GM12875 (cell line): ENCODE data around the gene MAGI3.
"Not testable (repeated sequence)": the region's sequence is repeated elsewhere in the genome, so short reads cannot be mapped to it uniquely, and the experiment has no call there.

Source experiments
- H3K4me3 ChIP-seq: one replicate; pipeline ENCODE4 v1.5.1; 2011; ENCODE audit warnings: low read depth, low read length, control low read depth
- CTCF ChIP-seq: IDR thresholded peaks from 2 replicates; pipeline ENCODE4 v1.5.1; 2011; ENCODE audit warnings: low read depth, mild to moderate bottlenecking, control low read depth, inconsistent platforms, low read length, moderate library complexity, borderline replicate concordance; ENCODE audit not compliant: insufficient read depth

Gene MAGI3

GRCh38 chr1:113505357-113505756 is 115.0 kb downstream of the MAGI3 start:
- no peak overlapping the region for H3K4me3 ChIP-seq
- TF ChIP-seq CTCF, result no peak

DNA sequence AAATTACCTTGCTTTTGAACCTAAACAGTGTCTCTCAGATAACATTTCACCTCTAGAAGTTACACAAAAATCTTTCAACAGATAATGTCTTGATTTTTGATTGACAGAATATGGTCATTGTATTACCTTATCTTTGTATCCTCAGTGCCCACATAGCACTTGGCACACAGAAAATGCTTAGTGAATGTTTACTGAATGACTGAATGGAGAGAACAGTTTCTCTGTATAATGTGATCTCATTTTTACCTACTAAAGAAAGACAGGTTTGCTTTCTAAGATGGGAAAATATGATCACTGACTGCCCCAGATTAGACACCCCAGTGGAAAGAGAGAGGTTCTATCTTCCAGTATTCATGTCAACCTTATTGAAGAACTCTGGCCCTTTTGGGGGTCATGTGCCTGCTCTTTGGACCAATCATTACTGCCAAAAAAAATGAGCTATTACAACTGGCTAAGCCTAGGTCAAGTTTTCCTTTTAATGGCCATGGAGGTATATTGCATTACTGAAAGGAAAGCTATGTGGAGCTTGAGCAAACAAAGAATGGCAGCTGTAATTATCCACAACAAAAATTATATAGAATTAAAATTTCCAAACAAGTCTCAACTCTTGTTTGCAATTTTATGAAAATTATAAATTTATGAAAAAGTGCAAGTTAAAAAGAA is 117.4 kb downstream of the MAGI3 start:
- TF ChIP-seq CTCF, result no peak
- no peak overlapping the region for H3K4me3 ChIP-seq

DNA sequence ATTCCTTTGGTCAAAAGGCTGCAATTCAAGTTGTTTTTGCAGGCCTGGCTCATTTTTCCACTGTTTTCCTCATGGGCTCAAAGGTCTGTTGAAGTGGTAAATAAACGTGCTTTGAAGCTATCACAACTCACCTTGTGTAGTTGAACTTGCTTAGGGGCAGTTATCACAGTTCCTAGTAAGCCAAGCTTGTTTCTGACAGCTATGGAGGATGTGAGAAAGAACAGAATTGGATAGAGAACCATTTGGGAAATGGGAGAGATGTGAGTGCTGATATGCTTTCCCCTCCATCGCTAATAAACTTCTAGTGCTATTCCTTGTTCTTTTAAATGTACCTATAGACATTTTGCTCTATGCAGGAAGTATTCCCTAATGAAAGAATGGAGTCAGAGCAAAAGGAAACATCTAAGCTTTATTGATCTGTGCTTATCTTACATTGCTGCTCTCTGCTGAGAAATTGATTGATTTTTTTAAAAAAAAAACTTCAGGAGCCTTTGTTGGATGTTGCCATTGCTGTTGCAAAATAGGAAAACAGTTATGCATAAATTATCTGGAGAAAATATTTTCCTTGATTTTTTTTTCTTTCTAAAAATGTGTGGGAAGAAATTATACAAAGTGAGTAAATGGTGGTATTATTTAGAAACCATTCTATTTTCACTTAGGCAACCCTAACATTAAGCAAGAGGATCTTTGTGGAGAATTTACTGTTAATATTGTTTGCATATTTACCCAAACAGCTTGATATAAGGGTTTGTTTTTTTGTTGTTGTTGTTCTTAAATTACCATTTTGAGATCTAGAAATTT is 118.2 kb downstream of the MAGI3 start:
- no peak for TF ChIP-seq CTCF
- no peak overlapping the region for H3K4me3 ChIP-seq

DNA sequence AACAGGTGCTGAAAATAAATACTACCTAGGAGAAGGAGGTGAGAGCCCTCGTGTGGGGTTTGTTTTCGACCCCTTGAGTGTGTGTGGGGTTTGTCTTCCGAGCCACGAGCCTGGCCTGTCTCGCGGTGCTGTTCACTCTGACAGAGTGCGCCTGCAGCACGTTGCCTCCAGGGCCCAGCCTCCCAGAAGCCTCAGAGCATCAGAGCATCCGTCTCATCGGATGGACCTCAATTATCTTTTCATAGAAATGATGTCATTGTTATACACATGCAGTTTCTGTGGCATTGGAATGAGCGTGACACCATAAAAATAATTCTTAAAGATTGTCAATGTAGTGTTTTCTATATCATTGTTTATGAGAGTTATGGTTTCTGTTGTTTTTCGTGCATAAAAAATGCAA is 119.5 kb downstream of the MAGI3 start:
- not testable (repeated sequence) for H3K4me3 ChIP-seq

DNA sequence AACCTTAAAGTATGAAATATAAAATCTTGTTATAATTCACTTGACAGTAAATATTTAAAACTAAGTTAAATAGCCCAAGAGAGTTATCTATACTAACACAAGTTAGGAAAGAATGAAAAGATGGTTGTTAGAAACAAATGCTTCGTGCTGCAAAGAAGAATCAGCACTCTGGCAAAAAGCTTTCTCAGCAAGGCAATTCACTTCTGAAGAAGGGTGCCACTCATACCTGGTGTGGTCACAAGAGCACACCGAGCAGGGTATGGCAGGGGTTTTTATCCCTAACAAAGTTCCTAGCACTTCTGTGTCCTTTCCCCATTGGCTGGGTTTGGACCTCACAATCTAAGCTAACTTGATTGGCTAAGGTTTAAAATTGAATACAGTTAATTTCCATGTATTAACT is 121.0 kb downstream of the MAGI3 start:
- no peak overlapping the region for H3K4me3 ChIP-seq
- TF ChIP-seq CTCF, result no peak

DNA sequence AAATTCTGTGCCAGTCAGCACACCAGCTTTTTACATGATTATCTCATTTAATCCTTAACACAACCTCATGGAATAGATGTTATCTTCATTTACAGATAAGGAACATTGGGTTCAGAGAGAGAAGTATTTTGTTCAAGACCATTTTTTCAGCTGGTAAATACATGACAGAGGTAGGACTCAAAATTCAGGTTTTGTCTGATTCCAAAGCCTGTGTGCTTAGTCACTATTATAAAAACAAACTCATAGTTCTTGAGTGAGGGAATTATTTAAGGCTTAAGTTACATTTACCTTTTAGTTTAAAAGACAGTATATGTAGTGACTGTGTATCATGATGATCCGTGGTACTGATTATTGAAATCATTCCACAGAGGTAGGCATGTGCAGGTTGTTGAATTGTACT is 125.2 kb downstream of the MAGI3 start:
- TF ChIP-seq CTCF, result no peak
- H3K4me3 ChIP-seq, result no peak overlapping the region

- TF ChIP-seq CTCF, result no peak
- H3K4me3 ChIP-seq, result no peak overlapping the region
These were observed 127.0 kb downstream of the MAGI3 start for GRCh38 chr1:113517346-113517745.
